LNCaP clone FGC (cell line): ENCODE results near the gene SYNJ2.

Experiments used
- DNase-seq: peaks from one replicate; pipeline ENCODE4 v3.0.0-alpha.2; 2011; ENCODE audit warnings: low read depth
- H3K4me3 ChIP-seq: 2 replicates; pipeline ENCODE4 v1.5.1; 2011; ENCODE audit warnings: mild to moderate bottlenecking, low read depth, low read length, control low read depth
- CTCF ChIP-seq: IDR thresholded peaks from 2 replicates; pipeline ENCODE4 v1.5.1; 2012; ENCODE audit warnings: mild to moderate bottlenecking; ENCODE audit not compliant: control insufficient read depth, insufficient read depth; ENCODE audit errors: extremely low read depth

The SYNJ2 gene

GRCh38 chr6:158027590-158028285 is 46.1 kb downstream of the SYNJ2 start:
- no peak overlapping the region for H3K4me3 ChIP-seq
- DNase-seq: no peak
- no peak for TF ChIP-seq CTCF

GRCh38 chr6:158028421-158028820 is 46.8 kb downstream of the SYNJ2 start:
- no peak overlapping the region for H3K4me3 ChIP-seq
- TF ChIP-seq CTCF: no peak
- DNase-seq: no peak

GRCh38 chr6:158028876-158029275 is 47.2 kb downstream of the SYNJ2 start:
- DNase-seq: no peak
- H3K4me3 ChIP-seq: no peak overlapping the region
- TF ChIP-seq CTCF: no peak

- H3K4me3 ChIP-seq: no peak overlapping the region
- no peak for TF ChIP-seq CTCF
- no peak for DNase-seq
Observed at GRCh38 chr6:158029668-158030230, 48.1 kb downstream of the SYNJ2 start.

- TF ChIP-seq CTCF: no peak
- DNase-seq: no peak
Observed at GRCh38 chr6:158030380-158031300, 49.0 kb downstream of the SYNJ2 start.

GRCh38 chr6:158031381-158032353 is 50.0 kb downstream of the SYNJ2 start:
- DNase-seq: no peak

More at GRCh38 chr6:158030380-158031300, 49.0 kb downstream of the SYNJ2 start:
- H3K4me3 ChIP-seq: no peak overlapping the region

More at GRCh38 chr6:158031381-158032353, 50.0 kb downstream of the SYNJ2 start:
- TF ChIP-seq CTCF: no peak
- H3K4me3 ChIP-seq: no peak overlapping the region
